NCI-H2171 (cell line): ENCODE measurements around the gene THRSP.
"Not testable (repeated sequence)": the region's sequence is repeated elsewhere in the genome, so short reads cannot be mapped to it uniquely, and the experiment has no call there.

ENCODE experiments used
- DNase-seq: peaks from one replicate; lab custom pipeline; 2025; lab: John Stamatoyannopoulos, UW

THRSP gene

GRCh38 chr11:78063440-78064181 is at the start of gene THRSP:
Gene THRSP, plus strand, starts transcription at chr11:78063861. Its CDS starts 21 bp downstream, at chr11:78063882.
- no peak for DNase-seq

GRCh38 chr11:78014937-78015520 is 48.6 kb upstream of the THRSP start:
- not testable (repeated sequence) for DNase-seq

- DNase-seq: no peak
These were observed 47.8 kb upstream of the THRSP start for GRCh38 chr11:78015878-78016277.

GRCh38 chr11:78019808-78020207 is 43.9 kb upstream of the THRSP start:
- DNase-seq: no peak

GRCh38 chr11:78020246-78020645 is 43.4 kb upstream of the THRSP start:
- DNase-seq: no peak

- DNase-seq: no peak
These were observed 42.0 kb upstream of the THRSP start for GRCh38 chr11:78021611-78022010.

GRCh38 chr11:78022397-78023396 is 41.0 kb upstream of the THRSP start, which contains the start of gene KCTD14:
Gene KCTD14, minus strand, starts transcription at chr11:78023276. Its CDS starts 27 bp downstream, at chr11:78023249.
- no peak for DNase-seq

- no peak for DNase-seq
These were observed 40.2 kb upstream of the THRSP start for GRCh38 chr11:78023426-78023825.

GRCh38 chr11:78025378-78025777 is 38.3 kb upstream of the THRSP start:
- DNase-seq: no peak

- DNase-seq: no peak
These were observed 35.9 kb upstream of the THRSP start for GRCh38 chr11:78027759-78028158.

GRCh38 chr11:78028423-78028822 is 35.2 kb upstream of the THRSP start:
- DNase-seq: not testable (repeated sequence)

- DNase-seq: peak; percentile 100
These were observed 33.0 kb upstream of the THRSP start for GRCh38 chr11:78030429-78031325.

GRCh38 chr11:78031629-78032028 is 32.0 kb upstream of the THRSP start:
- DNase-seq: no peak

- DNase-seq: peak; percentile 47
These were observed 31.6 kb upstream of the THRSP start for GRCh38 chr11:78032090-78032489.

- no peak for DNase-seq
These were observed 30.6 kb upstream of the THRSP start for GRCh38 chr11:78033040-78033439.

- DNase-seq: no peak
These were observed 29.0 kb upstream of the THRSP start for GRCh38 chr11:78034623-78035022.

- no peak for DNase-seq
These were observed 27.3 kb upstream of the THRSP start for GRCh38 chr11:78036313-78036712.

GRCh38 chr11:78037056-78037455 is 26.6 kb upstream of the THRSP start:
- no peak for DNase-seq

- DNase-seq: no peak
These were observed 25.6 kb upstream of the THRSP start for GRCh38 chr11:78037825-78038620.

- DNase-seq: no peak
These were observed 24.9 kb upstream of the THRSP start for GRCh38 chr11:78038697-78039313.
